Endothelial cell (in vitro differentiated cells): ENCODE measurements around the gene CWF19L1. TPM values are rescaled to one million over a fixed set of nuclear protein-coding genes. Genes with fewer than 3 reads are reported as not detected.
"Not testable (repeated sequence)": the region's sequence is repeated elsewhere in the genome, so short reads cannot be mapped to it uniquely, and the experiment has no call there.

Experiments
- DNase-seq: peaks from one replicate; pipeline ENCODE4 v3.0.0; 2021; ENCODE audit warnings: low spot score
- H3K27ac Mint-ChIP-seq: one replicate; pipeline ENCODE4 v1.8.0; 2021; ENCODE audit warnings: mixed read lengths, inconsistent platforms; ENCODE audit not compliant: unreplicated experiment
- H3K27me3 Mint-ChIP-seq: one replicate; pipeline ENCODE4 v1.8.0; 2021; ENCODE audit warnings: mild to moderate bottlenecking, moderate library complexity, mixed read lengths, inconsistent platforms; ENCODE audit not compliant: unreplicated experiment
- H3K36me3 Mint-ChIP-seq: one replicate; pipeline ENCODE4 v1.8.0; 2021; ENCODE audit warnings: mild to moderate bottlenecking, low read depth, mixed read lengths, inconsistent platforms; ENCODE audit not compliant: unreplicated experiment
- H3K4me1 Mint-ChIP-seq: one replicate; pipeline ENCODE4 v1.8.0; 2021; ENCODE audit warnings: mild to moderate bottlenecking, mixed read lengths, inconsistent platforms; ENCODE audit not compliant: unreplicated experiment
- H3K4me3 Mint-ChIP-seq: one replicate; pipeline ENCODE4 v1.8.0; 2021; ENCODE audit warnings: mild to moderate bottlenecking, mixed read lengths, inconsistent platforms; ENCODE audit not compliant: unreplicated experiment
- H3K9me3 Mint-ChIP-seq: one replicate; pipeline ENCODE4 v1.8.0; 2021; ENCODE audit warnings: mixed read lengths, inconsistent platforms; ENCODE audit not compliant: unreplicated experiment
- CTCF ChIP-seq: fragments of 200-600 bp; sonication (generic); IDR thresholded peaks from one replicate; pipeline ENCODE4 v1.5.0; 2021; ENCODE audit warnings: antibody characterized with exemption; ENCODE audit not compliant: unreplicated experiment
- total RNA-seq: library from RNA; stranded (reverse); fragmentation: NEBNext Ultra II Directional; extraction: Animal tissue kit (Norgen Biotek cat#: 25700); gene quantifications from one replicate; pipeline ENCODE4 v1.2.1, GENCODE V29; 2021; ENCODE audit not compliant: unreplicated experiment

CWF19L1 gene
- total RNA-seq, 1 donor from 2014 or later = 24.7 TPM

GRCh38 chr10:100291356-100291755, 23.9 kb upstream of the CWF19L1 start:
- no peak overlapping the region for H3K4me3 Mint-ChIP-seq
- no peaks in the 10 kb centered on the region for H3K9me3 Mint-ChIP-seq
- peaks cover 2% of the 10 kb centered on the region for H3K27me3 Mint-ChIP-seq
- TF ChIP-seq CTCF = no peak
- H3K27ac Mint-ChIP-seq = no peak overlapping the region
- no peak for DNase-seq
- peaks cover 4% of the 10 kb centered on the region for H3K4me1 Mint-ChIP-seq
- peaks cover 3% of the 10 kb centered on the region for H3K36me3 Mint-ChIP-seq

GRCh38 chr10:100289641-100290040, 22.2 kb upstream of the CWF19L1 start:
- Mint-ChIP-seq H3K27me3 (peaks cover 7% of the 10 kb centered on the region), H3K9me3 (no peaks in the 10 kb centered on the region), H3K27ac (no peak overlapping the region), H3K4me1 (peaks cover 17% of the 10 kb centered on the region), H3K36me3 (peaks cover 7% of the 10 kb centered on the region), H3K4me3 (no peak overlapping the region)
- no peak for TF ChIP-seq CTCF
- DNase-seq = no peak

GRCh38 chr10:100288196-100288595, 20.8 kb upstream of the CWF19L1 start:
- Mint-ChIP-seq H3K27me3 (peaks cover 7% of the 10 kb centered on the region), H3K27ac (no peak overlapping the region), H3K4me3 (no peak overlapping the region), H3K9me3 (no peaks in the 10 kb centered on the region), H3K4me1 (peaks cover 17% of the 10 kb centered on the region), H3K36me3 (peaks cover 8% of the 10 kb centered on the region)
- DNase-seq = no peak
- no peak for TF ChIP-seq CTCF

- DNase-seq = no peak
- H3K4me1 Mint-ChIP-seq = peaks cover 17% of the 10 kb centered on the region
- H3K27me3 Mint-ChIP-seq = peaks cover 7% of the 10 kb centered on the region
- H3K27ac Mint-ChIP-seq = no peak overlapping the region
- no peaks in the 10 kb centered on the region for H3K9me3 Mint-ChIP-seq
- H3K36me3 Mint-ChIP-seq = peaks cover 8% of the 10 kb centered on the region
- no peak overlapping the region for H3K4me3 Mint-ChIP-seq
- TF ChIP-seq CTCF = no peak
These were observed 20.3 kb upstream of the CWF19L1 start for GRCh38 chr10:100287756-100288155.

- H3K4me3 Mint-ChIP-seq = peak within 1 kb of the TSS; percentile 100
- peak within 1 kb of the TSS; percentile 91 for H3K27ac Mint-ChIP-seq
- peak; percentile 94 for DNase-seq
- peaks cover 8% of the 10 kb centered on the region for H3K36me3 Mint-ChIP-seq
- H3K9me3 Mint-ChIP-seq = no peaks in the 10 kb centered on the region
- H3K4me1 Mint-ChIP-seq = peaks cover 17% of the 10 kb centered on the region
- no peak for TF ChIP-seq CTCF
- peaks cover 7% of the 10 kb centered on the region for H3K27me3 Mint-ChIP-seq
These were observed 18.9 kb upstream of the CWF19L1 start, which contains the start of gene BLOC1S2 for GRCh38 chr10:100286051-100287033. TSS of gene BLOC1S2 (minus strand) at chr10:100286680. CDS start at chr10:100286659, 21 bp downstream.

GRCh38 chr10:100285326-100285725, 17.9 kb upstream of the CWF19L1 start:
- Mint-ChIP-seq H3K4me1 (peaks cover 17% of the 10 kb centered on the region), H3K27ac (peak overlapping the region; percentile 91), H3K36me3 (peaks cover 16% of the 10 kb centered on the region), H3K4me3 (peak overlapping the region; percentile 100)
- not testable (repeated sequence) for DNase-seq, H3K9me3 Mint-ChIP-seq, H3K27me3 Mint-ChIP-seq
